HepG2 (cell line): Measurements from ENCODE around the gene SPIB. TPM values are rescaled to one million over a fixed set of nuclear protein-coding genes. Genes with fewer than 3 reads are reported as not detected.

Experiments used
- ATAC-seq: fragments of 200-7000 bp; cut with Tn5 transposase; 3 replicates; pipeline ENCODE4 v1.9.1; 2020; ENCODE audit warnings: mild to moderate bottlenecking, moderate library complexity
- BruUV-seq: library from RNA; stranded (reverse); fragments of 400-500 nt; replicated peaks from 2 replicates; lab custom pipeline; 2021; lab: Mats Ljungman, UMichigan
- CTCF ChIA-PET: fragments of 300-600 bp; formaldehyde crosslinking; extraction: SDS; loops from one replicate; lab custom pipeline; 2021; ENCODE audit warnings: low total read pairs, inconsistent platforms, low intra/inter-chr PET ratio; lab: Yijun Ruan, JAX
- POLR2A ChIA-PET: fragments of 350-600 bp; sonication (Branson Sonifier 250); formaldehyde crosslinking; loops from one replicate; lab custom pipeline; 2020; ENCODE audit warnings: antibody characterized with exemption, inconsistent platforms; lab: Yijun Ruan, JAX
- DNase-seq: peaks from one replicate; pipeline ENCODE4 v3.0.0-alpha.2; 2015; ENCODE audit warnings: low spot score
- FAIRE-seq: peaks from 3 replicates; lab custom pipeline; 2011; peaks lifted over from hg19 to GRCh38; lab: Jason Lieb, UNC
- H2AFZ ChIP-seq: one replicate; pipeline ENCODE4 v1.6.1; 2011; ENCODE audit warnings: low read length, inconsistent platforms
- H3K27ac ChIP-seq: fragments of 300-600 bp; 3 replicates; pipeline ENCODE4 v1.8.0; 2011; ENCODE audit warnings: mixed run types, mild to moderate bottlenecking, mixed read lengths, low read length, inconsistent platforms; ENCODE audit not compliant: insufficient read depth; ENCODE audit errors: extremely low read length
- H3K27me3 ChIP-seq, 2 experiments: fragments of 200-600 bp in 1 of 2; 2 replicates in 1 of 2; 3 replicates in 1 of 2; pipeline versions ENCODE4 v1.6.0 to v1.8.0; 2011; ENCODE audit warnings: low read length in 2 of 2, mild to moderate bottlenecking in 2 of 2, moderate library complexity in 2 of 2, inconsistent platforms in 1 of 2; ENCODE audit not compliant: insufficient read depth in 2 of 2, control insufficient read depth in 1 of 2
- H3K36me3 ChIP-seq, 2 experiments: fragments of 200-600 bp in 1 of 2; replicated peaks in 1 of 2; 2 replicates in 1 of 2; 3 replicates in 1 of 2; pipeline versions ENCODE4 v1.5.1 to v1.8.0; 2011; ENCODE audit warnings: low read length in 2 of 2, inconsistent platforms in 1 of 2; ENCODE audit not compliant: insufficient read depth in 2 of 2, control insufficient read depth in 1 of 2
- H3K4me1 ChIP-seq: 2 replicates; pipeline ENCODE4 v1.5.1; 2012; ENCODE audit warnings: low read length, inconsistent platforms; ENCODE audit not compliant: insufficient read depth
- H3K4me2 ChIP-seq: 2 replicates; pipeline ENCODE4 v1.6.0; 2011; ENCODE audit warnings: low read depth, low read length, inconsistent platforms
- H3K4me3 ChIP-seq, 3 experiments: fragments of 200-600 bp in 1 of 3; sonication (generic), shearing (Covaris generic) in 1 of 3; replicated peaks in 1 of 3; 2 replicates each; pipeline ENCODE4 v1.5.1; 2011 to 2016; ENCODE audit warnings: low read length in 3 of 3, inconsistent platforms in 2 of 3, low read depth in 2 of 3, mild to moderate bottlenecking in 2 of 3, control low read depth in 1 of 3, mixed read lengths in 1 of 3; ENCODE audit not compliant: insufficient read depth in 1 of 3
- H3K79me2 ChIP-seq: one replicate; pipeline ENCODE4 v1.6.1; 2011; ENCODE audit warnings: low read length, inconsistent platforms; ENCODE audit not compliant: insufficient read depth
- H3K9ac ChIP-seq: 2 replicates; pipeline ENCODE4 v1.6.0; 2011; ENCODE audit warnings: mild to moderate bottlenecking, low read depth, low read length, inconsistent platforms; ENCODE audit not compliant: insufficient read depth
- H3K9me3 ChIP-seq: 2 replicates; pipeline ENCODE4 v1.5.1; 2012; ENCODE audit warnings: mild to moderate bottlenecking, low read length
- H4K20me1 ChIP-seq: 2 replicates; pipeline ENCODE4 v1.6.0; 2011; ENCODE audit warnings: inconsistent platforms, mild to moderate bottlenecking, low read length, moderate library complexity; ENCODE audit not compliant: insufficient read depth
- HNRNPK ChIP-seq: fragments of 200-400 bp; formaldehyde crosslinking; IDR thresholded peaks from 2 replicates; pipeline ENCODE4 v1.6.1; 2018; ENCODE audit warnings: low read length, low read depth, moderate library complexity, mild to moderate bottlenecking; ENCODE audit not compliant: poor library complexity, severe bottlenecking
- NCOA2 ChIP-seq: sonication (generic); formaldehyde crosslinking; IDR thresholded peaks from 2 replicates; pipeline ENCODE4 v1.8.0; 2022; ENCODE audit warnings: inconsistent platforms
- STAG1 ChIP-seq: sonication (generic); formaldehyde crosslinking; IDR thresholded peaks from 2 replicates; pipeline ENCODE4 v1.4.0; 2020; ENCODE audit warnings: missing genetic modification reagents
- THYN1 ChIP-seq: sonication (generic); formaldehyde crosslinking; IDR thresholded peaks from 2 replicates; pipeline ENCODE4 v1.8.1; 2023; ENCODE audit warnings: low read depth, mild to moderate bottlenecking, moderate library complexity, missing genetic modification reagents, borderline replicate concordance
- ZMYM3 ChIP-seq: sonication (generic); formaldehyde crosslinking; IDR thresholded peaks from 2 replicates; pipeline ENCODE4 v1.5.1; 2020; ENCODE audit warnings: mild to moderate bottlenecking, missing genetic modification reagents
- ZNF496 ChIP-seq: sonication (generic); formaldehyde crosslinking; IDR thresholded peaks from 2 replicates; pipeline ENCODE4 v1.8.1; 2023; ENCODE audit warnings: mild to moderate bottlenecking, moderate library complexity, missing genetic modification reagents; ENCODE audit not compliant: insufficient replicate concordance
- ZNF552 ChIP-seq: sonication (generic); formaldehyde crosslinking; IDR thresholded peaks from 2 replicates; pipeline ENCODE4 v1.9.0; 2022; ENCODE audit warnings: missing genetic modification reagents, mild to moderate bottlenecking, borderline replicate concordance
- ZNF605 ChIP-seq: sonication (generic); formaldehyde crosslinking; IDR thresholded peaks from 2 replicates; pipeline ENCODE4 v1.8.0; 2022; ENCODE audit warnings: mild to moderate bottlenecking, missing genetic modification reagents
- ZNF816 ChIP-seq: sonication (generic); formaldehyde crosslinking; IDR thresholded peaks from 2 replicates; pipeline ENCODE4 v1.8.0; 2022; ENCODE audit warnings: missing genetic modification reagents, mild to moderate bottlenecking, borderline replicate concordance
- WGBS: methylation state at CpG from one replicate; pipeline ENCODE4 v1.1.6; 2017; ENCODE audit warnings: low lambda C conversion rate; 5-methylcytosine and 5-hydroxymethylcytosine counted together
- in situ Hi-C: cut with HindIII; loops from 2 replicates; pipeline ENCODE4 v1.10.0; 2017; ENCODE audit warnings: low pct_unique_long_range_greater_than_20kb; ENCODE audit not compliant: extremely low pct_ligation_motif_present
- intact Hi-C: fragments of 100-400 bp; cut with micrococcal nuclease; formaldehyde crosslinking; loops from one replicate; pipeline ENCODE4 v1.10.0; 2022; ENCODE audit not compliant: unreplicated experiment
- polyA plus RNA-seq, 8 experiments: library from polyadenylated mRNA; depleted of rRNA in 3 of 8; stranded (reverse) in 7 of 8; unstranded in 1 of 8; fragments of >200 nt; fragmentation: Illumina TruSeq in 4 of 8; extraction: Trizol in 4 of 8; gene quantifications; 2 replicates each; pipeline versions ENCODE4 v1.2.1 to v1.2.3, GENCODE V29; 2011 to 2016; ENCODE audit warnings: low read depth in 4 of 8, missing spikeins in 1 of 8, mixed read lengths in 1 of 8; ENCODE audit not compliant: insufficient read depth in 1 of 8
- total RNA-seq, 5 experiments: library from RNA; depleted of rRNA; stranded (reverse); fragments of >200 nt; fragmentation: Illumina TruSeq; extraction: Trizol; gene quantifications; 2 replicates each; pipeline ENCODE4 v1.2.3, GENCODE V29; 2016; ENCODE audit warnings: low read depth in 1 of 5

SPIB gene
- total and polyA plus RNA-seq, 2 of the 13 experiments (the other 11 are each of a cell fraction or from before 2014, with no cell fraction given) = 0.04 TPM; not detected in 1

DNA sequence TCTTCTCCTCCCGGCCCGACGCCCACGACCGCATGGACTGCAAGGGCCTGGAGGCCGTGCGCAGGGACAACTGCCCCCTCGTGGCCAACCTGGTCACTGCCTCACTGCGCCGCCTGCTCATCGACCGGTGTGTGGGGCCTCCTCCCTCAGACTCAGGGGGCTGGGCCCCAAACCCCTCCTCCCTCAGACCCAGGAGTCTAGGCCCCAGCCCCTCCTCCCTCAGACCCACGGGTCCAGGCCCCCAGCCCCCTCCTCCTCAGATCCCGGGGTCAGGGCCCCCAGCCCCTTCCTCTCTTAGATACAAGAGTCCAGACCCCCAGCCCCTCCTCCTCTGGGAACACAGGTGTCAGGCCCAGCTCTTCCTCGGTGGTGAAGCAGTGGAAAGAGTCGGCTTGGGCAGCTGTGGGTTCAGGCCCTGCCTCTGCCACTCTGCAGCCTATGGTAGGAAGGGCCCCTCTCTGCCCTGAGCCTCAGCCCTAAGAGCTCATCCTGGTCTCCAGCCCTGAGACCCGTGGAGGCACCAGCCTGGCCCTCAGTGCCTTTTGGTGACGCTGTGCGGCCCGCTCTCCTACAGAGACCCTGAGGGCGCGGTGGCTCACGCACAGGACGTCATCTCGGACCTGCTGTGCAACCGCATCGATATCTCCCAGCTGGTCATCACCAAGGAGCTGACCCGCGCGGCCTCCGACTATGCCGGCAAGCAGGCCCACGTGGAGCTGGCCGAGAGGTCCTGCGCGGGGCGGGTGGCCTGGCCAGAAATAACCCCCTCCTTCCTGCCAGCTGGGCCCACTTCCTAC, 3.7 kb upstream of the SPIB start (continued):
- TF ChIP-seq STAG1 (CRISPR knock-in tag) = peak; percentile 60
- no peak for TF ChIP-seq NCOA2 (CRISPR knock-in tag)
- peak; percentile 23; the same call in 1 of the 2 replicates for TF ChIP-seq ZMYM3 (CRISPR knock-in tag)
- TF ChIP-seq ZNF552 (CRISPR knock-in tag) = no peak
- TF ChIP-seq ZNF605 (CRISPR knock-in tag) = no peak
- no peak for TF ChIP-seq ZNF496 (CRISPR knock-in tag)

- Histone ChIP-seq H3K27me3 (no peaks in the 10 kb centered on the region), H3K36me3 (peaks cover 1 to 3% of the 10 kb centered on the region in 2 experiments; a peak in 1 of 5 replicates), H3K4me1 (peaks cover 7% of the 10 kb centered on the region), H3K9me3 (no peaks in the 10 kb centered on the region), H3K9ac (no peak overlapping the region), H3K27ac (no peak overlapping the region), H3K4me3 (no peak overlapping the region), H3K4me2 (no peak overlapping the region), H3K79me2 (no peaks in the 10 kb centered on the region), H2AFZ (no peak overlapping the region), H4K20me1 (no peaks in the 10 kb centered on the region)
- intact Hi-C loops (no loop called here), in situ Hi-C loops (no loop called here)
- ChIA-PET POLR2A (no interaction called here), CTCF (interaction anchor here (1.8 kb wide), 1 partner anchor 47 kb away, joined by 12 read pairs; no protein-coding TSS in a partner anchor)
- TF ChIP-seq HNRNPK = peak; percentile 3
- no peak for TF ChIP-seq THYN1 (CRISPR knock-in tag)
- no peak for TF ChIP-seq ZNF816
- ATAC-seq = no peak
- DNase-seq = no peak
- FAIRE-seq = no peak
- no TSS peak for BruUV-seq
- 100% methylated on average over 3 of the region's 22 CpGs for WGBS
Measured at GRCh38 chr19:50415661-50416033, 3.1 kb upstream of the SPIB start.
